OCI-LY7 (cell line): Measurements from ENCODE around the gene SIM1.

Source experiments
- EZH2phosphoT487 ChIP-seq: fragments of 200-600 bp; sonication (generic); IDR thresholded peaks from 2 replicates; pipeline ENCODE4 v1.6.1; 2018; ENCODE audit warnings: low read depth, borderline replicate concordance, mild to moderate bottlenecking, mixed run types, antibody characterized with exemption, low read length, moderate library complexity, mixed read lengths
- TF ChIP-seq, protein P1 (sequence below): fragments of 200-600 bp; sonication (generic); conservative IDR thresholded peaks from 2 replicates; pipeline ENCODE4 v1.5.1; 2014; ENCODE audit warnings: mild to moderate bottlenecking, antibody characterized with exemption, low read length, moderate library complexity, mixed read lengths

DNA sequence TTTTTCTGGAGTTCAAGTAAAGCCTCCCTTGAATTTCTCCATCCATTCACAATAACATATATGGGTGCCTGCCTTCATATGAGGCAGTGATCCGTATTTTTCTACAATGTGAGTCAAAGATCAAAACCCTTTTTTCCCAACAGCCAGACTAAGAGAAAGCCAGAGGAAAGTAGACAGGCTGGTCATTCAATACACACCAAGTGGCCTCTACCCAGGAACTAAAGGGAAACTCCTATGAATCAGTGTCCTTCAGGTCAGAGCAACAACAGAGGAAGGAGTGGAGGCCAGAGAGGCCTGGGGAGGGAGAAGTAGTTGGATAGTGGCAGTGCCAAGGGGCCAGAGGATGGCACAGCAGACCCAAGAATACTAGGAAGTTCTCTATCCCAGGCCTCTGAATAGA lies 23.8 kb downstream of the SIM1 start:
- TF ChIP-seq, protein P1, sequence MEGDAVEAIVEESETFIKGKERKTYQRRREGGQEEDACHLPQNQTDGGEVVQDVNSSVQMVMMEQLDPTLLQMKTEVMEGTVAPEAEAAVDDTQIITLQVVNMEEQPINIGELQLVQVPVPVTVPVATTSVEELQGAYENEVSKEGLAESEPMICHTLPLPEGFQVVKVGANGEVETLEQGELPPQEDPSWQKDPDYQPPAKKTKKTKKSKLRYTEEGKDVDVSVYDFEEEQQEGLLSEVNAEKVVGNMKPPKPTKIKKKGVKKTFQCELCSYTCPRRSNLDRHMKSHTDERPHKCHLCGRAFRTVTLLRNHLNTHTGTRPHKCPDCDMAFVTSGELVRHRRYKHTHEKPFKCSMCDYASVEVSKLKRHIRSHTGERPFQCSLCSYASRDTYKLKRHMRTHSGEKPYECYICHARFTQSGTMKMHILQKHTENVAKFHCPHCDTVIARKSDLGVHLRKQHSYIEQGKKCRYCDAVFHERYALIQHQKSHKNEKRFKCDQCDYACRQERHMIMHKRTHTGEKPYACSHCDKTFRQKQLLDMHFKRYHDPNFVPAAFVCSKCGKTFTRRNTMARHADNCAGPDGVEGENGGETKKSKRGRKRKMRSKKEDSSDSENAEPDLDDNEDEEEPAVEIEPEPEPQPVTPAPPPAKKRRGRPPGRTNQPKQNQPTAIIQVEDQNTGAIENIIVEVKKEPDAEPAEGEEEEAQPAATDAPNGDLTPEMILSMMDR = no peak
- TF ChIP-seq EZH2phosphoT487 = no peak
